Activated CD4-positive, alpha-beta T cell treated with anti-CD3 and anti-CD28 coated beads, Interleukin-2, amount 50 U/mL, for 16 hours (primary cell): ENCODE data around the gene CD44.
"Not testable (repeated sequence)": the region's sequence is repeated elsewhere in the genome, so short reads cannot be mapped to it uniquely, and the experiment has no call there.

Experiments
- DNase-seq: peaks from one replicate; pipeline ENCODE4 v3.0.0-alpha.2; 2020

The CD44 gene

DNA sequence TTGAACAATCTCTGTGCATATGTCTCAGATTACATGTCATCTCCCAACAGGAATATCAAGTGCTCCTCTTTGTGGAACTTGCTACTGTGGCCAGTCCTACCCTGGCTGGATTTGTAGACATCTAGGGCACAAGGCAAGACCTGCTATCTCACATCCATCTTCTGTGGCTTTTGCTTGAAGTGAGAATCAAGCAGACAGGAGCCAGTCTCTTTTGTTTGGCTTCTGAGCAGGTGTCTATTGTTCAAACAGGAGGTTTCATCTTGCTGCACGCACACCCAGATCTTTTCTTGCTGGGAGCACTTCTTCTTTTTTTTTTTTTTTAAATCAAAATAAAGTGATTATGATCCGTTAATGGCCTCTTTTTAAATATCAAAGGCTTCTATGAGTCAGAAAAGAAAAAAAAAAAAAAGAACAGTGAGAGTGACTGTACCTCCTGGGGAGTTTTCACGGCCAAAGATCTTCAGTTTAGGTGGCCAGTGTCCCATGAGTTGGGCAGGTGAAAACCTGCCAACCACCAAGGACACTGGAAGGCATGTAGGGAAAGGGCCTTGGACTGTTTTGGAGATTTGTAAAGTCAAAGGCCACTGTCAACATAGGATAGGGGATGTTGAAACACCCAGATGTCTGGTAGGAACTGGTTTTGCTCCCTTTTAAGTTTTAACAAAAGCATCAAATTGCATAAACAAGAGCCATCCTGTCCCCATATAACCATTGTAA is 78.1 kb downstream of the CD44 start:
- DNase-seq: no peak

DNA sequence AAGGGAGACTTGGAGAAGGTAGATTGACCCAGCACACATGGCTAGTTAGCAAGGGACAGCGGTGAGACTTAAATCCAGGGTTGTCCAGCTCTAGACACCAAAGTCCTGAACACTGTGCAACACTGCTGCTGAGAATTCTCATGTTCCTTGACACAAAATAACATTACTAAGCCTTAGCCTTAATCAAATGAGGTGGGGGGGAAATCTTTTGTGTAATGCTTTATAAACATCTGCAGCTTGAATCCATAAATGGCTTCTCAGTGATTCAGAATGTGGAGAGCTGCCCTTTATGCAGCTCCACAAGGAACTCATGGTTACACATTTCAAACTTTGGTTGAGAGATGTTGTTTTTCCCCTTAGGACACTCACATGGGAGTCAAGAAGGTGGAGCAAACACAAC is 80.0 kb downstream of the CD44 start:
- no peak for DNase-seq

DNA sequence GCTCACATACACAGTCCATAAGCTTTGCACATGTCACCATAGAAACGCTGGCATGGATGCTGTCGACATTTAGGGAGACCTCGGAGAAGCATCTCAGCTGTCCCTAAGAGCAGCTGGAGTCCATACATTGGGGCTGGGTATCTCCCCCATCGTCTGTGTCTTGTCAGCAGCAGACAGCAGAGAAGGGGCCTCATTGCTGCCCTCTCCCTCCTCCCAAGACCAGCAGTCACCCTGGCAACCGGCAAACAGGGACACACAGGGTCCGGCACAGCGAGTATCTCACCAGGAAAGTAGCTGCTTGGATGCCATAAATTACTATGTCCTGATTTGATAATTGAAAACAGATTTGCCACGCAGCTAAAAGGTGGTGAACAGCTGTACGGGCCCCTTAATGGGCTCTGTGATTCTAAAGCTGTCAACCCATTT is 84.4 kb downstream of the CD44 start:
- no peak for DNase-seq

DNA sequence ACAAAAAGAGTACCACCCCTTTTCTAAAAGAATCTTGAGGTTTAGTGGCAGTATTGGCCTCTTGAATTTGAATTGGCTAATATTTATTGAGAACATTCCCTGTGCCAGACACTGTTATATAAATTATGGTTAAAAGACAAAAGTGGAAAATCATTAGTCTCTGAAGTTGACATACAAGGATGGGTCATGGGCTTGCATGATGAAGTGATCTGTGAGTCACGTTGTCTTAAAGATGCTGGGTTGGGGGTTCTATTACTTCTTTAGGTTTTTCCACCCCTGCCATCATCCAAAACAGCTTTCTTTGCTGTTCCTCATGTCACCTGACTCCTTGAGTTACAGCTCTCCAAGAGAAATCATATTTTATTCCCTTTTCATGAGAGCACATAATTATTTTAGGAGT is 85.0 kb downstream of the CD44 start:
- DNase-seq: no peak

DNA sequence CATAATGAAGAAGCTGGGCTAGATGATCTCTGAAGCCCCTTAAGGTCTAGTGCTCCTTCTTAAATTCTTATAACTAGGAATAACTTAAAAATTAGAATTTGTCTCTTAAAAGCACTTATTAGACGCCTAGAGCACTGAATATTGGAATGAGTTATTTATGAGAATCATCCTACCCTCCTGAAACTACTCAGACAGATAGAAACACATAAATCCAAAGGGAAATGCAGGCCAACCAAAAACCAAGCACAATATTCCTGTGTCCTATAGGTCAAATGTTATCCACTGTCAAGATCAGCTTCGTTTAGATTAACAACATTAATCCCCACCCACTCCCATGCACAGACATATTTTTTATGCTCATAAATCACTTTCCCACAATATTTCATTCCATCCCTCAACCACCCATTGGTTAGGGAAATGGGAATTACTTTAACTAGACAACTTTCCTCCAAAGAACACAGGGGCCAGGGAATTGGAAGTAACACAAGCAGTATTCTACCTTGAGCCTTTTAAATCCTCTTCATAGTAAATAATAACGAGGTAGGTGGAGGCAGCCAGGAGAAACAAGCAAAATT is 87.1 kb downstream of the CD44 start:
- no peak for DNase-seq

DNA sequence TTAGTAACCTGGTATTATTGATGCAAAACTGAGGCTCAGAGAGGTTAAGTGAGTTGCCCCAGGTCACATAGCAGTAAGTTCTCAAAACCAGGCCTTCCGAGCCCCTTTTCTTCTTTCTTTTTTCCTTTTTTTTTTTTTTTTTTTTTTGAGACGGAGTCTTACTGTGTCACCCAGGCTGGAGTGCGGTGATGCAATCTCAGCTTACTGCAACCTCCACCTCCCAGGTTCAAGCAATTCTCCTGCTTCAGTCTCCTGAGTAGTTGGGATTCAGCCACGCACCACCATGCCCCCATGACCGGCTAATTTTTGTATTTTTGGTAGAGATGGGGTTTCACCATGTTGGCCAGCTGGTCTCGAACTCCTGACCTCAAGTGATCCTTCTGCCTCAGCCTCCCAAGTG is 87.8 kb downstream of the CD44 start:
- not testable (repeated sequence) for DNase-seq

DNA sequence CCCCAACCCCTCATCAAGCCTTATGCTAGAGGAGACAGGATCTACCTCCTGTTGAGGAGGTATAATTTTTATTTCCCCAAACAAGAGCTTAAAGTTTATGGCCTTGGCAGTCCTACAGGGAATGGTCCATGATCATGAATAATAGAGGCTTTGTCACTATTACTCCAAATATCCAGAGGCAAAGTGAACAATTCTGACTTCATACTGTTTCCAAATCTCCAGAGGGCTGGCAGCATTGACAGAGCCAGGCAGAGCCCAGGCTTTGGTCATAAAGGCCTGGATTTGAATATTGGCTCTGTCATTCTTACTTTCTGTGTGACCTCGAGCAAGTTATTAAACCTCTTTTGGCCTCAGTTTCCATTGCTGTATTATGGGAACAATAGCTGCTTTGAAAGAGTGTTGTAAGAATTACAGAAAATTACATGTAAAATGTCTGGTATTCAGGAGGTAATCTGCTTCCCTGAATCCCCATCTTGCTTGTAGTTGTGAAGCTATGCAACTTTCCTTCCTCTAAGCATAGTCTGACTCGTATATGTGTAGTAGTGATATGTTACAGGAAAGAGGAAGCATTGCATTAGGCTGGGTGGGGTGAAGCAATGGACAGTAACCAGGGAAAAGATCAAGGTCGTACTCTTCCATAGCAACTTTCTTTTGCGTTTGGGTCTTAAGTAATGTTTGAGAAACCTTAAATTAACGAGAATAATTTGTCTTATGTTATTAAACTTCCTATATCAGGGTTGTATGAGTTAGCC is 88.8 kb downstream of the CD44 start:
- no peak for DNase-seq

DNA sequence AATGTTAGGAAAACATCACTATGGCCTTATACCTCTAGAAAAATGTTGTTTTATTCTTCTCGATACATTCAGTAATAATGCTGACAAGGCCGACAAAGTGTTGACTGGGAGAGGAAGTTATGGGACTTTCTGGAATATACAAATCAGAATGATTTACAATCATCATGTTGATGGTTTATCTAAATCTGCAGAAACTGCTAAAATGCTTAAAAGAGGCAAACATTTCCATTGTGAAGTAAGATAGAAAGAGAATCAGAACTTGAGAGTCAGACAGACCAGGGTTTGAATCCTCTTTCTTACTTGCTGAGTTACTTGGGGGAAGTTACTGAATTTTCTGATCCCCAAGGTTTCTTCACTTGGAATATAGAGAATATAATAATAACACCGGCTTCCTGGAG is 89.4 kb downstream of the CD44 start:
- no peak for DNase-seq

DNA sequence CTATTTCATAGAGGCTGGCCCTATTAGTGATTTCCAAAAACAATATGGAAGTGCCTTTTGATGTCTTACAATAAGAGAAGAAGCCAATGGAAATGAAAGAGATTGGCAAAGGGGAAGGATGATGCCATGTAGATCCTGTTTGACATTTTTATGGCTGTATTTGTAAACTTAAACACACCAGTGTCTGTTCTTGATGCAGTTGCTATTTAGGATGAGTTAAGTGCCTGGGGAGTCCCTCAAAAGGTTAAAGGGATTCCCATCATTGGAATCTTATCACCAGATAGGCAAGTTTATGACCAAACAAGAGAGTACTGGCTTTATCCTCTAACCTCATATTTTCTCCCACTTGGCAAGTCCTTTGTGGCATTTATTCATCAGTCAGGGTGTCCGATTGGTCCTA is 91.4 kb downstream of the CD44 start:
- no peak for DNase-seq

DNA sequence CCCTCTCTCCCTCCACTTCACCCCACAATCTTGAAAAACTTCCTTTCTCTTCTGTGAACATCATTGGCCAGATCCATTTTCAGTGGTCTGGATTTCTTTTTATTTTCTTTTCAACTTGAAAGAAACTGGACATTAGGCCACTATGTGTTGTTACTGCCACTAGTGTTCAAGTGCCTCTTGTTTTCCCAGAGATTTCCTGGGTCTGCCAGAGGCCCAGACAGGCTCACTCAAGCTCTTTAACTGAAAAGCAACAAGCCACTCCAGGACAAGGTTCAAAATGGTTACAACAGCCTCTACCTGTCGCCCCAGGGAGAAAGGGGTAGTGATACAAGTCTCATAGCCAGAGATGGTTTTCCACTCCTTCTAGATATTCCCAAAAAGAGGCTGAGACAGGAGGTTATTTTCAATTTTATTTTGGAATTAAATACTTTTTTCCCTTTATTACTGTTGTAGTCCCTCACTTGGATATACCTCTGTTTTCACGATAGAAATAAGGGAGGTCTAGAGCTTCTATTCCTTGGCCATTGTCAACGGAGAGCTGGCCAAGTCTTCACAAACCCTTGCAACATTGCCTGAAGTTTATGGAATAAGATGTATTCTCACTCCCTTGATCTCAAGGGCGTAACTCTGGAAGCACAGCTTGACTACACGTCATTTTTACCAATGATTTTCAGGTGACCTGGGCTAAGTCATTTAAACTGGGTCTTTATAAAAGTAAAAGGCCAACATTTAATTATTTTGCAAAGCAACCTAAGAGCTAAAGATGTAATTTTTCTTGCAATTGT is 92.3 kb downstream of the CD44 start:
- no peak for DNase-seq

DNA sequence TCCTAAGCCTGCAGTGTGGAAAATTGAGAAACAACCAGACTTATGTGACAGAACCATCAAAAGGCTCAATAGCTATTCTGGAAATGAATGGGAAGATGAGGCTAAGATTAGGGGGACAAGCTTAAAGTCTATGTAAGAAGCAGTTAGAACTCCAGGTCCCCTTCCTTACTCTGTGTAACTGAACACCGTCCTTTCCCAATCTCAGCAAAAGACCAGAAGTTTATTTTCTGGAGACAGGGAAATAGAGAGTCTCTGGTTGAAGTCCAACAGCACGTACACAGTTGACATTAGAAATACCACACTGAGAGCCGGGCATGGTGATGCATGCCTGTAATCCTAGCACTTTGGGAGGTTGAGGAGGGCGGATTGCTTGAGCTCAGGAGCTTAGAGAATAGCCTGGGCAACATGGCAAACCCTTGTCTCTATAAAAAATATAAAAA is 93.9 kb downstream of the CD44 start:
- no peak for DNase-seq

DNA sequence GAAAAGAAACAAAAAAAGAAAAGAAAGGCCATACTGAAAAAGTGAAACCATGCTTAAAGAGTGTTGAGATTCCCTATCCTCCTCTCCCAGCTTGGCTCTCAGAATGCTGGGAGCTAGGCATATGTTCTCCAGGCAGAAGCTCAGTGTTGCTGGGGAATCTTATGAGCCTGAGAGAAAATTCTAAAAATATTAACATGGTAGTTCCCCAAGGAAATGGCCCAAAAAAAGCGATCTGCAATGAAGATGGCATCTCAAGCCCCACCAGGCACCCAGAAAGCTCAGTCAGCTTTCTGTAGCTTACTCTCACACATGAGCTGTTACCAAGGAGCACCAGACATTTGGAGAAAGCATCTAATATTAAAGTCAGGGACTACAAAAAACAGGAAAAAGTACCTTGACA is 94.5 kb downstream of the CD44 start:
- DNase-seq: no peak

DNA sequence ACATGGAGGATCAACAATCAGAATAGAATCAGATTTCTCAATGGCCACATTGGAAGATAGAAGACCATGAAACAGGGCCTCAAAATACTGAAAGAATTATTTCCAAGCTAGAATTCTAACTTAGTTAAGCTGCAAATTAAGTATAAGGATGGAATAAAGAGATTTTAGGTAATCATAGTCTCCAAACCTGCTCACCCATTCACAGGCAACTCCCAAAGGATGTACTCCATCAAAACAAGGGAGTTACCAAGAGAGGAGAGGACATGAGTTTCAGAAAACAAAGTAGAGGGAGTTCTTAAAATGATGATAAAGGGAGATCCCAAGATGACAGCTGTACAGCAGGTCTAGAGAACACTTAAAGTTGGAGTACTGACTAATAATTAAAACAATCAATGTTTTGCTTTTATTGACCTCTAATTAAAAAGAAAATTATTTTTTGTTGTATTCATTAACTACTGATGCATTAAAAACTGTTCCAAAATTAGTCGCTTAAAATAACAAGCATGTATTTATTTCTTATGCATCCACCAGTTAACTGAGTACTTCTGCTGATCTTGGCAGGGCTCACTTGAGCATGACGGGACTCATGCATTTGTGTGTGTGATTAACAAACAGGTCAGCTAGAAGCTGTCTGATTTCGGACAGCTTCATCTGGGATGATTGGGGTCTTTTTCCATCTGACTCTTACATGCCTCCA is 95.6 kb downstream of the CD44 start:
- DNase-seq: no peak

DNA sequence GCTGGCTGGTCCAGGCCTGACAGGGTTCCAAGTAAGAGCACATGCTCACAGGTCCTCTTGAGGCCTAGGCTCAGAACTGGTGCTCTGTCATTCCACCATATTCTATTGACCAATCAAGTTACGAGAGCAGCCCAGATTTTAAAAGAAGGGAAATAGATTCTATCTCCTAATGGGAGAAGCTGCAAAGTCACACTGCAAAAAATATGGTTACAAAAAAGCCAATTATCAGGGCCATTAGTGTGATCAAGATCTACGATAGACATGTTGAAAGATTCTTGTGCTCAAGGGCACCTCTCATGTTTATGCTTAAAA is 96.1 kb downstream of the CD44 start:
- DNase-seq: no peak

DNA sequence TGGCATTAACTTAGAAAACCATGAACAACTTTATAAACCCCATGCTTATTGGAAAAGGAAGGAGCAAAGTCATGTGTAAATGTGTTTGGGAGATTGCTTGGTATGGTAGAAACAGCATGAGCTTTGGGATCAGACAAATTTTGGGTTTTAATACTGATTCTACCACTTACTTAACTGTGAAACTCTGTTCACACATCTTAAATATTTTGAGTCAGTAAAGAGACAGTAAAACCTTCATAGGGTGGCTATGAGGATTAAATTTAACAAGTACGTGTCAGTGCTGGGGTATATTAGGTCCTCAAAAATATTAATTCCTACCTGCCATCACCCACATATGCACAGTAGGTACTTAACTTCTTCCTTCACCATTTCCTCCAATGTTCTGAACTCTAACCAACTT is 96.5 kb downstream of the CD44 start:
- DNase-seq: no peak

DNA sequence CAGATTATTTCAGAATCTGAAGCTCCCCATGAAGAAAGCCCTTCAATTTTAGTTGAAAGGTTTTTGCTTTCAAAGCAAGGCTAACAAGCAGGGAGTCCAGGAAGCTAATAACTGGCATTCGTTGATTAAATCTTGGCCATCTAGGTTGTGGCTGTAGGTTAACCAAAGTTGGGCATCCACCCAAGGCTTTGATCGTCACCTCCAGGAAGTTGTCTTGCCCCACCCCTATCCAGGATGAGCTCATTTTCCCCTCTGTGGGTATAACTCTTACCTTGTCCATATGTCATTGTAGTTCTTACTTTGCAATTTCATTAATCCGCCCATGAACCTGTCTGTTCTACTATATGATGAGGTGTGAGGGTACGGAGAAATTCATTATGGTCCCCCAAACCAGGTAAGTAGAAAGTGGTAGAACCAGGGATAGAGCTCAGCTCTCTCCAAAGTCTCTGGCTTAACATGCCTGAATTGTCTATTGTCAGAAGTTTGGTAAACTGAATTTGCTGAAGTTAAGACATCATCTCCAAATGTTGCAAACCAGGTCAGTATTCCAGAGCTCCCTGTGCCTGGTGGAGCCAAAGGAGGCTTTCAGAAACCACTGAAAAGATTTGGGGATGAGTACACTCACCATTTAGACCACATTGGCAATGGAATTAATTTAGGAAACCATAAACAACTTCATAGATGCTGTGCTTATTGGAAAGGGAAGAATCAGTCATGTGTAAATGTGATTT is 97.1 kb downstream of the CD44 start:
- DNase-seq: peak; percentile 67

DNA sequence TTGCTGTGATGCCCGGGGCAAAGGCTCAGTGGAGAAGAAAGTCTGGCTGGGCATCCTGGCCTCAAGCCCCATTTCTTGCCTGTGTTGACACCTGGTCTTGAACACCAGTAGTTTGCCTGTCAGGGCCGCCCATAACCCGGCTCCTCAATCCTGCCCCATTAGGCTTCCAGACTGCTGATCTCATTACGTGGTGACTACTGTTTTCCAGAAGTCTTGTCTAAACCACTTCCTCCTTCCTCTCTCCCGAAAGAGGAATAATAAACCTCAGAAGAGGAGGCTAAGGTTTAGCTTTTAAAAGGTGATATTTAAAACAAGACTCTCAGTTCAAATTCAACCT is 97.7 kb downstream of the CD44 start:
- no peak for DNase-seq

DNA sequence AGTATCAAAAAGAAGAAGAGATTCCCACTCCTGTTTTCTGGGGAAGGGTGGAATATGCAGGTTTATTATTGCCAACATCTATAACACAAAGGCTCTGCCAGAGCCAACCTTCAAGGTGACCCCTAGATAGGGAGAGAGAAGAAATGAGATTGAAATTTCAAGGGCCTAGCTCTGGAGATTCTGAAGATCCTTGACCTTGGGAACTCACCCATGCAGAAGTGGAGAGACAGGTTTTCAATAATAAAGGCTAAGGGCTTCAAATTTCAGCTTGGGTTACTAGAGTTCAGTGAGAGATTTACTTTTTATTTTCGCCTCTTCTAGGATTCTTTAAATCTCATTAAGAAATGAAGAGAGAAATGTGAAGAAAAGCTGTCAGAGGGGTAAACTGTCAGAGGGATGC is 98.4 kb downstream of the CD44 start:
- no peak for DNase-seq

DNA sequence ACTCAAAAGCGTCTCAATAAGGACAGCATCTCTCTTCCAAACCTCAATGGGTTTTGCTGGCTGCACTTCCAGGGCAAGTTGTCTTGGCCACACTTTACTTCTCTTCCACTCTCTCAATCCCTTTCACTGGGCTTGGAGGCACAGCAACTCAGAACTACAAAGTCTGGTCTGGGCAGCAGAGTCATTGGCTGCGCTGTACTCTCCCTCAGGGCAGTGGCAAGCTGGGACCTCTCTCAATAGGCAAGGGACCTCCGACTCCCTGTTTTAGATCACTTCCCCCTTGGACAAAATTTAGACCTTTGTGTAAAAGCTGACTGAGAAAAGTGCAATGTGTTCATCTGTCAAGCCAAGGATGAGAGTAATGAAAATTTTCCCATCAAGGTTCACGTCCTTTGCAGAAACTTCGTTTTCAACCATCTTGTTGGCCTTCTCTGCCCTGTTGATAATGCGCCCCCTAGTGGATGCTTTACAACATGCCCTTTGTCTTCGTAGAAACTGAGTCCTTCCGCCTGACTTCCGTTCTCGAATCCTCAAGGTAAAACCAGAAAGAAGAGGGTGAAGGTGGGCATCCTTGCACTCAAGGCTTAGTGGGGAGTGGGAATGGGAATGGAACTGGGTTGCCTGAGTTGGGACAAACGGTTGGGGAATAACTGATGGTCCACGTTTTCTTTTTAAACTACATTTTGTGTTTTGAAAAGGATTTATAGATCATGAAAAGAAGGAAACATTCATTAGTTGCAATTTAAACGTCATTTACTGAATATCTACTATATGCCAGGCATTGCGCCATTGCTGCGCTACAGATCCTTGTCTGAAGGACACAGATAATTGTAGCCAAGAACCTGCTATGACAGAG is 99.1 kb downstream of the CD44 start:
- DNase-seq: peak; percentile 72

DNA sequence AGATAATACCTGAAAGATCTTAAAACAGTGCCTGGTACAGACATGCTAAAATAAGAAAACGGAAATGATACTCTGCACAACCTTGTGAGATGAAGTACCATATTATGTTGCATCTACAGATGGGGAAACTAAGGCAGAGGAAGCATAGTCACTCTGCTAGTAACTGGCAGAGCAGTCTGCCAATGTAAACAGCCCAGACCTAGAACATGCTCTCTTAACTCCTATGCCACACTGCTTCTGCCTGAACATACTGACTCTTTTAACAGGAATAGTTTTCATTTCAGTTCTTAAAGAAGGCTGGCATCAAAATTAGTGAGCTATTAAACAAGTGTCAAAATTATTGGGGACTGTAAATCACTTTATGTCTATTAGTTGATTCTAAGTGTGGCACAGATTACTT is 99.9 kb downstream of the CD44 start:
- no peak for DNase-seq

DNA sequence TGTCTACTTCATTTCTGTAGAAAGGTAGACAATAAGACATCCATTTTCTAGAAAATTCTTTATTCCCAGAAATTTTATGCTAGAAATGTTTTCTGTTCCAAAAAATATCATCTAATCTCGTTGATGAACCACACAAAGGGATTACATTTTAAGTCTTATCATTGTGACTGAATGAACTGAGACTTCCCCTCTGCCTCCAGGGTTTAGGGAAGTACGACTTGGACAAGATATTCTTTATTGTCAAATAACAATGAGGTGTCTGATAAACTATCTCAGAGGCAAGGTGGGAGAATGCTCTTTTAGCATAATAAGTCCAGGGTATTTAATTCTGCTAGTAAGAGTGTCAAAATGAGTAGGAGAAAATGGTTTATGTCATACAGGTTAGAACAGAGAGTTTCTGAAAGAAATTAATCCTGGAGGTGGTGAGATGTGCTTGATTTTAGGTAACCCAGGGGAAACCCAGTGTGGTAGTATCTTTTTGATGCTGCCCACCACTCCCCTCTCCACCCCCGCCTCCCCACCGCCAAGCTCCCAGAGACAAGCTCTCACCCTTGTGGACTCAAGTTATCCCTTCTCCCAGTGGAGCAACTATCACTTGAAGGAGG is 100.6 kb downstream of the CD44 start:
- no peak for DNase-seq
